ENCODE data around the gene SRSF11.

DNA sequence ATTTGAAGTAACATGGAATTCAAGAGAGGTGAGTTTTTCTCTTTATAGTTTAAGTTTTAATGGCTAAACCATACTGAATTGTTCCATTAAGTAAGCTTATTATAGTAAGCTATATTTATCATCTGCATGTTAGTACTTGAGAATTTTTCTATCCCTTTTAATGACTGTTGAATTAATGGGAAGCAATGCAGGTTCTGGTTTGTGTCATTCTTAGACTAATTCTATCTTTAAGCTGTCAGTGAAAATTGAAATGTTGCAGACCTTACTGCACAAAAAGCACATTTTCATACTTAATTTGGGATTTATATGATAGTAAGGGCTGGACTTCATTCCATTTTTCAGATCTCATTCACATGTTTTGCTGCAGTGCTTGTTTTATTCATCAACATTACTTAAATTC is 25.9 kb downstream of the SRSF11 start:
- TF ChIP-seq CTCF (IDR thresholded peaks at IDR 0.05 in 8 of 11, conservative IDR thresholded peaks at IDR 0.05 in 3 of 11) (no peak), POLR2AphosphoS5 (IDR thresholded peaks at IDR 0.05) (no peak)

Measured in spleen (tissue), 7 donors.